CD4-positive, alpha-beta T cell treated with Interleukin-12 subunit alpha and Interleukin-12 subunit beta, for 1 hour (primary cell): ENCODE results near the gene NAE1.
"Not testable (repeated sequence)": the region's sequence is repeated elsewhere in the genome, so short reads cannot be mapped to it uniquely, and the experiment has no call there.

Source experiments
- DNase-seq: peaks from one replicate; pipeline ENCODE4 v3.0.0-alpha.2; 2020

The NAE1 gene

GRCh38 chr16:66800856-66801255 lies 29.9 kb downstream of the NAE1 start:
- DNase-seq: no peak

GRCh38 chr16:66798161-66798560 lies 32.6 kb downstream of the NAE1 start:
- DNase-seq: no peak

GRCh38 chr16:66793984-66794383 lies 36.8 kb downstream of the NAE1 start:
- DNase-seq: not testable (repeated sequence)

GRCh38 chr16:66790130-66790733 lies 40.5 kb downstream of the NAE1 start:
- no peak for DNase-seq

- no peak for DNase-seq
These were observed 43.3 kb downstream of the NAE1 start for GRCh38 chr16:66787427-66787826.

GRCh38 chr16:66786551-66786950 lies 44.2 kb downstream of the NAE1 start:
- no peak for DNase-seq

GRCh38 chr16:66776457-66776856 lies 54.3 kb downstream of the NAE1 start:
- no peak for DNase-seq

- DNase-seq: no peak
These were observed 55.8 kb downstream of the NAE1 start for GRCh38 chr16:66774981-66775380.

- DNase-seq: no peak
These were observed 72.7 kb downstream of the NAE1 start for GRCh38 chr16:66758086-66758485.

- no peak for DNase-seq
These were observed 76.0 kb downstream of the NAE1 start for GRCh38 chr16:66754819-66755218.

GRCh38 chr16:66754211-66754610 lies 76.6 kb downstream of the NAE1 start:
- DNase-seq: no peak

- no peak for DNase-seq
These were observed 77.8 kb downstream of the NAE1 start for GRCh38 chr16:66752958-66753357.
